Small intestine (tissue), 7 donors: Measurements from ENCODE around the gene RHOA. TPM values are rescaled to one million over a fixed set of nuclear protein-coding genes. Genes with fewer than 3 reads are reported as not detected.
"Not testable (repeated sequence)": the region's sequence is repeated elsewhere in the genome, so short reads cannot be mapped to it uniquely, and the experiment has no call there.

Experiments used
- DNase-seq, 2 donors: peaks; one replicate each; pipeline versions ENCODE4 v3.0.0 to v3.0.0-alpha.2; 2013
- FAIRE-seq: peaks from 2 replicates; lab custom pipeline; 2012; peaks lifted over from hg19 to GRCh38; lab: Jason Lieb, UNC
- H3K27ac ChIP-seq, 3 donors: one replicate each; pipeline ENCODE4 v1.5.1; 2013; ENCODE audit warnings: low read length in 2 of 3, mild to moderate bottlenecking in 2 of 3, control low read depth in 1 of 3, inconsistent platforms in 1 of 3, low read depth in 1 of 3, moderate library complexity in 1 of 3
- H3K27me3 ChIP-seq, 3 donors: one replicate each; pipeline ENCODE4 v1.6.1; 2013; ENCODE audit warnings: low read length in 3 of 3, inconsistent platforms in 1 of 3; ENCODE audit not compliant: control insufficient read depth in 3 of 3, insufficient read depth in 3 of 3
- H3K36me3 ChIP-seq, 3 donors: one replicate each; pipeline ENCODE4 v1.6.1; 2013; ENCODE audit warnings: low read length in 3 of 3, inconsistent platforms in 1 of 3, low read depth in 1 of 3, mild to moderate bottlenecking in 1 of 3, moderate library complexity in 1 of 3; ENCODE audit not compliant: control insufficient read depth in 3 of 3, insufficient read depth in 2 of 3
- H3K4me1 ChIP-seq, 3 donors: one replicate each; pipeline ENCODE4 v1.6.1; 2013; ENCODE audit warnings: low read length in 2 of 3, inconsistent platforms in 1 of 3, low read depth in 1 of 3, mild to moderate bottlenecking in 1 of 3, moderate library complexity in 1 of 3; ENCODE audit not compliant: control insufficient read depth in 3 of 3, insufficient read depth in 2 of 3
- H3K4me3 ChIP-seq, 3 donors: one replicate each; pipeline ENCODE4 v1.5.1; 2013; ENCODE audit warnings: low read length in 3 of 3, control low read depth in 1 of 3, inconsistent platforms in 1 of 3, low read depth in 1 of 3, mild to moderate bottlenecking in 1 of 3, moderate library complexity in 1 of 3
- H3K9me3 ChIP-seq, 2 donors: one replicate each; pipeline ENCODE4 v1.6.1; 2013; ENCODE audit warnings: low read depth in 1 of 2, low read length in 1 of 2; ENCODE audit not compliant: control insufficient read depth in 2 of 2, insufficient read depth in 1 of 2
- WGBS, 3 donors: extraction: QIAGEN DNeasy Blood & Tissue Kit; methylation state at CpG; one replicate each; pipeline ENCODE4 v1.1.7; 2013; 5-methylcytosine and 5-hydroxymethylcytosine counted together
- polyA plus RNA-seq, 4 donors: library from polyadenylated mRNA; stranded (reverse) in 3 of 4; unstranded in 1 of 4; fragments of 200-250 nt in 3 of 4; fragments of 120-200 nt in 1 of 4; gene quantifications; one replicate each; pipeline versions ENCODE4 v1.2.1 to v1.2.3, GENCODE V29; 2013
- donor health status: healthy with polysubstance abuse.
- donor health status: control.
- donor health status: control.
- donor health status: Bipolar disorder and iron deficiency.
- donor health status: healthy.

The RHOA gene
- polyA plus RNA-seq, 4 donors: 309 to 371 (median 362) TPM

DNA sequence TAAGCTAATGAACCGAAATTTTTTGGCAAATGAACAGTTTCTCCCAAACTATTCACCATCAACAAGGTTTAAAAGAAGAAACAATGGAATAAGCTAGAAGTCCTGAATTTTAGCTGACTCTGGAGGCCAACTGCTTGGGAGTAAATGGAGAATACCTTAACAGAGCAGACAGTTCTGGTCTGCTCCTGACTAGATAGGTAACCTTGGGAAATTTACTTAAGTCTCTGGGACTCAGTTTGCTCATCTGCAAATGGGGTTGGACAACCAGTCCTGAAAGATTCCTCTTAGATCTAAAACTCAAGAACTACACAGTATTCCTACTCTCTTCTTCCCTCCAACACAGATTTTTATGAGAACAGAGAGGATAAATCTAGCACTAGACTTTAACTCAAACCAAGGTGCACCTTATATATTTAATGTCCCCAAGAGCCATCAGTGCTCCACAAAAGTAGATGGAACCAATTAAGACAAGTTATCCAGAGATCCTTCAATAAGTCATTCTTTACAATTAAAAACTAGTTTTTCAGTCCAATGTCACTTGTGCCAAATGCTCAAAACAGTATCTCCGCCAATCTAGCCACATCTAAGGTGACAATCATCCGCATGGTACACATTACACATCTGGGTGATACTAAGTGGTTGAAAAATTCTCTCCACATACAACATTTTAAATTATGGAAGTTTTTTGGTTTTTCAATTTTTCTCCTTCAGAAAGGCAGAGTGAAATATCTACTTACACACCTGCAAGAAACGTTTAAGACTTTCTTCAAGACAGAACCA lies 1.5 kb downstream of the RHOA start:
- DNase-seq (no peak), FAIRE-seq (no peak)
- no peaks in the 10 kb centered on the region for H3K9me3 ChIP-seq
- 17 to 33% (median 24%) methylated on average over 4 of the region's 4 CpGs for WGBS, 3 donors
- H3K4me1 ChIP-seq: peaks cover 8 to 22% (median 14%) of the 10 kb centered on the region in 3 donors
- H3K36me3 ChIP-seq: peaks cover 0 to 18% (median 0%) of the 10 kb centered on the region in 3 donors
- H3K4me3 ChIP-seq: peak overlapping the region in 2 of 3 donors; percentile 63 to 79
- no peaks in the 10 kb centered on the region for H3K27me3 ChIP-seq
- peak overlapping the region; percentile 37 to 94 (median 41) for H3K27ac ChIP-seq

DNA sequence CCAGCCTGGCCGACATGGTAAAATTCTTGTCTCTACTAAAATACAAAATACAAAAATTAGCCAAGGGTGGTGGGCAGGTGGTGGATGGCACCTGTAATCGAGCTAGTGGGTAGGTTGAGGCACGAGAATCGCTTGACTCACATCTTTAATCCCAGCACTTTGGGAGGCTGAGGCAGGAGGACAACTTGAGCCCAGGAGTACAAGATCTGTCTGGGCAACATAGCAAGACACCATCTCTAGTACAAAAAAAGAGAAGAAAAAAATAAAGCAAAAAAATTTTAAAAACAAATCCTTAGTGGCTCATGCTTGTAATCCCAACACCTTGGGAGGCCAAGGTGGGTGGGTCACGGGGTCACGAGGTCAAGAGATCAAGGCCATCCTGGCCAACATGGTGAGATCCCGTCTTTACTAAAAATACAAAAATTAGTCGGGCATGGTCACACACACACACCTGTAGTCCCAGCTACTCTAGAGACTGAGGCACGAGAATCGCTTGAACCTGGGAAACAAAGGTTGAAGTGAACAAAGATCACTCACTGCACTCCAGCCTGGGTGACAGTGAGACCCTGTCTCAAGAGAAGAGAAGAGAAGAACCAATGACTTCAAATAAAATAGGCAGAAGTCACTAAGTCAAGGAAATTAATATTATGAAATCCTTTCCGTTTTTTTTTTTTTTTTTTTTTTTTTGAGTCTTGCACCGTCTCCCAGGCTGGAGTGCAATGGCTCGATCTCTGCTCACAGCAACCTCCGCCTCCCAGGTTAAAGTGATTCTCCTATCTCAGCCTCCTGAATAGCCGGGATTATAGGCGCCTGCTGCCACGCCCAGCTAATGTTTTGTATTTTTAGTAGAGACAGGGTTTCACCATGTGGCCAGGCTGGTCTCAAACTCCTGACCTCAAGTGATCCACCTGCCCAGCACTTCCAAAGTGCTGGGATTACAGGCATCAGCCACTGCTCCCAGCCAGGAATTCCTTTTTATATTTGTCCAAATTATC lies 4.9 kb downstream of the RHOA start:
- Histone ChIP-seq H3K27me3 (no peaks in the 10 kb centered on the region), H3K4me1 (peaks cover 5 to 12% (median 8%) of the 10 kb centered on the region in 3 donors), H3K27ac (peak overlapping the region in 2 of 3 donors; percentile 20 to 41), H3K4me3 (no peak overlapping the region), H3K36me3 (peaks cover 0 to 19% (median 2%) of the 10 kb centered on the region in 3 donors), H3K9me3 (no peaks in the 10 kb centered on the region)
- FAIRE-seq (no peak), DNase-seq (peak in 1 of 2 donors; percentile 45)
- WGBS, 3 donors: 48 to 58% (median 52%) methylated on average over 16 to 17 of the region's 17 CpGs

DNA sequence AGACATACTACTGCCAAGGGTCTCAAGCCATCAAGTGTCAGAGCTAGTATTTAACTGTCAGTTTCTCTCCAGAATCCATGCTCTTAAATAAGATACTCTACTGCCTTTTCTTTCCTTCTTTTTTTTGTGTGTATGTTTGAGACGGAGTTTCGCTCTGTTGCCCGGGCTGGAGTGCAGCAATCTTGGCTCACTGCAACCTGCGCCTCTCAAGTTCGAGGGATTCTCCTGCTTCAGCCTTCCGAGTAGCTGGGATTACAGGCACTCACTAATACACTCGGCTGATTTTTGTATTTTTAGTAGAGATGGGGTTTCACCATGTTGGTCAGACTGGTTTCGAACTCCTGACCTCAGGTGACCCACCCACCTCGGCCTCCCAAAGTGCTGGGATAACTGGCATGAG lies 6.2 kb downstream of the RHOA start:
- not testable (repeated sequence) for H3K9me3 ChIP-seq

DNA sequence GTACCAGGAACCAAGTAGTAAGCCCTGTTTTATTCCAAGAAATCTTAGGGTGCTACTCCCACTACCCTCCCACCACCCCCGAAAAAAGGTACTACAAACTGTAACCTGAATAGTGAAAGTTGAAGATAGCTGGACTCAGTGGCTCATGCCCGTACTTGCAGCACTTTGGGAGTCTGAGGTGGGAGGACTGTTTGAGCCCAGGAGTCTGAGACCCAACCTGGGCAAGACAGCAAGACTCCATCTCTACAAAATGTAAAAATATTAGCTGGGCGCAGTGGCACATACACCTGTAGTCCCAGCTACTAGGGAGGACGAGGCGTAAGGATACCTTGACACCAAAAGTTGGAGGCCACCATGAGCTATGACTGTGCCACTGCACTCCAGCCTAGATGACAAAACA lies 7.9 kb downstream of the RHOA start:
- WGBS, 3 donors: 90 to 99% (median 92%) methylated on average over 5 of the region's 5 CpGs
- no peaks in the 10 kb centered on the region for H3K27me3 ChIP-seq
- H3K9me3 ChIP-seq: no peaks in the 10 kb centered on the region
- H3K4me3 ChIP-seq: no peak overlapping the region
- peaks cover 0 to 30% (median 2%) of the 10 kb centered on the region in 3 donors for H3K36me3 ChIP-seq
- no peak overlapping the region for H3K27ac ChIP-seq
- DNase-seq (no peak), FAIRE-seq (no peak)
- peaks cover 0 to 2% (median 1%) of the 10 kb centered on the region in 3 donors for H3K4me1 ChIP-seq

More for the DNA sequence above, 6.2 kb downstream of the RHOA start:
- peak overlapping the region in 1 of 3 donors; percentile 17 for H3K27ac ChIP-seq
- H3K4me3 ChIP-seq, DNase-seq, H3K27me3 ChIP-seq, FAIRE-seq: not testable (repeated sequence)
- peaks cover 5 to 12% (median 10%) of the 10 kb centered on the region in 3 donors for H3K4me1 ChIP-seq
- WGBS, 3 donors: 65 to 74% (median 65%) methylated on average over 9 of the region's 9 CpGs
- peaks cover 0 to 23% (median 2%) of the 10 kb centered on the region in 3 donors for H3K36me3 ChIP-seq

DNA sequence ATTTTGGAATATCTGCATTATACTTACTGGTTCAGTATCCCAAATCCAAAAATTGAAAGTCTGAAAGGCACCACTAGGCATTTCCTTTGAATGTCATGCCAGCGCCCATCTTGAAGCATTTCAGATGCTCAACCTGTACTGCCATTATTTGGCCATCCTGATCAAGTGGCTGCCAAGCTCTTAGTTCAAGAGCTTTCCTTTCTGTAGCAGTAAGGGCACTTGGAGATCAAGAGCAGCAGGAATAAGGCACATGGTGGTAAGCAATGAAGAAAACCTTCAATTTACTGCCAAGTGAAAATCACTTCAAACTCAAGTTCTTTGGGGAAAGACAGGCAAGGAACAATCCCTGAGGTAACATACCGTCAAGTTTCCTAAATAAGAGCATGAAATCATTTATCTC lies 10.0 kb downstream of the RHOA start:
- Histone ChIP-seq H3K27me3 (no peaks in the 10 kb centered on the region), H3K27ac (no peak overlapping the region), H3K36me3 (peaks cover 0 to 39% (median 2%) of the 10 kb centered on the region in 3 donors), H3K4me3 (no peak overlapping the region), H3K9me3 (no peaks in the 10 kb centered on the region), H3K4me1 (peaks cover 0 to 2% (median 0%) of the 10 kb centered on the region in 3 donors)
- WGBS, 3 donors: 74 to 86% (median 75%) methylated on average over 2 of the region's 2 CpGs
- DNase-seq: no peak
- no peak for FAIRE-seq

DNA sequence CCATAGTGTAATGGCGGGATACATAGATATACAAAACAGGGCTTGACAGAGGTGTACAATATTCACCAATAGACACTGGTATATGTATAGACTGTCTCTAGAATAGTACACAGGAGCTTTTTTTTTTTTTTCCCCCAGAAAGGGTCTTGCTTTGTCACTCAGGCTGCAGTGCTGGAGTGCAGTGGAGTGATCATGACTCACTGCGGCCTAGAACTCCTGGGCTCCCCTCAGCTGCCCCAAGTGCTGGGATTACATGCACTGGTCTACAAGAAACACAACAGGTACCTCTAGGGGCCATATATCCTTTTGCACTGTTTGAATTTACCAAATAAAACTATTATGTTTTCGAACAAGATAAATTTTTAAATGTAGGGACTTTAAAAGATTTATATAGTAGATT lies 12.3 kb downstream of the RHOA start:
- peaks cover 0 to 2% (median 0%) of the 10 kb centered on the region in 3 donors for H3K4me1 ChIP-seq
- H3K4me3 ChIP-seq: no peak overlapping the region
- H3K9me3 ChIP-seq: no peaks in the 10 kb centered on the region
- DNase-seq (no peak), FAIRE-seq (no peak)
- 93 to 98% (median 97%) methylated on average over 3 of the region's 3 CpGs for WGBS, 3 donors
- no peaks in the 10 kb centered on the region for H3K27me3 ChIP-seq
- peaks cover 2 to 51% (median 5%) of the 10 kb centered on the region in 3 donors for H3K36me3 ChIP-seq
- H3K27ac ChIP-seq: no peak overlapping the region

DNA sequence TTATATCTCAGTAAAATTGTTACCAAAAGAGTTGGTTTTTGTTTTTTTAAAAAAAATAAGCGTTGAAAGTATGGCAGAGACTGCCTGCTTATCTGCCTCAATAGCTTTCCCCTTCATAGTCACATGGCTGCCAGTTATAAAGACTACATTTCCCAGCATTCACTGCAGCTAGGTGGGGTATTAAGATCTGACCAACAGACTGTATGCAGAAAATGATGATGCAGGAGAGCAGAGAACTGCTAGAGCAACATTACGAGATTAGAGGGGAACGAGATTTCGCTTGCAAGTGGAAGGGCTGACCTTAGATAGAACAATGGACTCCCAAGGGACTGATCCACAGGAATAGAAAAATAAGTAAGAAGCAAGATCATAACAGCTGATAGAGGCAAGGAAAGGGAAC lies 14.3 kb downstream of the RHOA start:
- Histone ChIP-seq H3K36me3 (peaks cover 0 to 49% (median 5%) of the 10 kb centered on the region in 3 donors), H3K27me3 (no peaks in the 10 kb centered on the region), H3K9me3 (no peaks in the 10 kb centered on the region), H3K4me1 (peaks cover 0 to 2% (median 0%) of the 10 kb centered on the region in 3 donors), H3K27ac (no peak overlapping the region), H3K4me3 (no peak overlapping the region)
- 51 to 68% (median 57%) methylated on average over 4 of the region's 4 CpGs for WGBS, 3 donors
- FAIRE-seq (no peak), DNase-seq (peak; percentile 32 to 59)

GRCh38 chr3:49391310-49391709 lies 20.5 kb downstream of the RHOA start:
- H3K27me3 ChIP-seq, DNase-seq, H3K4me3 ChIP-seq, H3K9me3 ChIP-seq, FAIRE-seq, H3K27ac ChIP-seq, H3K4me1 ChIP-seq: not testable (repeated sequence)
- WGBS, 3 donors: 89 to 92% (median 89%) methylated on average over 10 of the region's 10 CpGs
- H3K36me3 ChIP-seq: peaks cover 0 to 39% (median 7%) of the 10 kb centered on the region in 3 donors
